Mononuclear cell (primary cell): ENCODE results near the gene LPIN3. TPM values are rescaled to one million over a fixed set of nuclear protein-coding genes. Genes with fewer than 3 reads are reported as not detected.
"Not testable (repeated sequence)": the region's sequence is repeated elsewhere in the genome, so short reads cannot be mapped to it uniquely, and the experiment has no call there.

Source experiments
- H3K27me3 ChIP-seq: 2 replicates; pipeline ENCODE4 v1.6.0; 2011; ENCODE audit warnings: low read length, control low read depth; ENCODE audit not compliant: insufficient read depth
- H3K4me1 ChIP-seq: 2 replicates; pipeline ENCODE4 v1.5.1; 2011; ENCODE audit warnings: mild to moderate bottlenecking, low read length, control low read depth; ENCODE audit not compliant: insufficient read depth
- H3K4me3 ChIP-seq: 2 replicates; pipeline ENCODE4 v1.5.1; 2011; ENCODE audit warnings: mild to moderate bottlenecking, low read length, moderate library complexity
- H3K9me3 ChIP-seq: 2 replicates; pipeline ENCODE4 v1.5.1; 2011; ENCODE audit warnings: low read depth, mild to moderate bottlenecking, control low read depth, low read length
- total RNA-seq: library from RNA; depleted of rRNA; stranded (reverse); fragments of >200 nt; gene quantifications from one replicate; pipeline ENCODE4 v1.2.3, GENCODE V29; 2012

LPIN3 gene
- 0.10 TPM for total RNA-seq

- Histone ChIP-seq H3K9me3 (no peaks in the 10 kb centered on the region), H3K27me3 (peaks cover 6% of the 10 kb centered on the region), H3K4me3 (peak within 1 kb of the TSS; percentile 6), H3K4me1 (peaks cover 14% of the 10 kb centered on the region)
Observed at GRCh38 chr20:41340327-41341055, at the start of gene LPIN3. LPIN3 (plus strand) TSS chr20:41340821; CDS start chr20:41345804, 4,983 bp downstream.

- Histone ChIP-seq H3K4me3 (no peak overlapping the region), H3K9me3 (no peaks in the 10 kb centered on the region), H3K4me1 (peaks cover 18% of the 10 kb centered on the region), H3K27me3 (no peaks in the 10 kb centered on the region)
Observed at GRCh38 chr20:41293269-41294037, 47.2 kb upstream of the LPIN3 start.

- Histone ChIP-seq H3K4me3 (no peak overlapping the region), H3K9me3 (no peaks in the 10 kb centered on the region), H3K4me1 (peaks cover 5% of the 10 kb centered on the region), H3K27me3 (no peaks in the 10 kb centered on the region)
Observed at GRCh38 chr20:41299899-41300298, 40.7 kb upstream of the LPIN3 start.

GRCh38 chr20:41300383-41300782, 40.2 kb upstream of the LPIN3 start:
- H3K4me1 ChIP-seq = peaks cover 5% of the 10 kb centered on the region
- H3K4me3 ChIP-seq = no peak overlapping the region
- H3K9me3 ChIP-seq = no peaks in the 10 kb centered on the region
- no peaks in the 10 kb centered on the region for H3K27me3 ChIP-seq

- H3K27me3 ChIP-seq = no peaks in the 10 kb centered on the region
- peaks cover 5% of the 10 kb centered on the region for H3K4me1 ChIP-seq
- no peaks in the 10 kb centered on the region for H3K9me3 ChIP-seq
- no peak overlapping the region for H3K4me3 ChIP-seq
Observed at GRCh38 chr20:41300886-41301285, 39.7 kb upstream of the LPIN3 start.

GRCh38 chr20:41304002-41304401, 36.6 kb upstream of the LPIN3 start:
- H3K4me1 ChIP-seq = peaks cover 15% of the 10 kb centered on the region
- H3K27me3 ChIP-seq = no peaks in the 10 kb centered on the region
- H3K9me3 ChIP-seq = no peaks in the 10 kb centered on the region
- no peak overlapping the region for H3K4me3 ChIP-seq

GRCh38 chr20:41304424-41305079, 36.1 kb upstream of the LPIN3 start:
- Histone ChIP-seq H3K9me3 (no peaks in the 10 kb centered on the region), H3K4me1 (peaks cover 18% of the 10 kb centered on the region), H3K27me3 (no peaks in the 10 kb centered on the region), H3K4me3 (no peak overlapping the region)

GRCh38 chr20:41306061-41306727, 34.4 kb upstream of the LPIN3 start:
- Histone ChIP-seq H3K4me3 (no peak overlapping the region), H3K9me3 (no peaks in the 10 kb centered on the region), H3K27me3 (no peaks in the 10 kb centered on the region), H3K4me1 (peaks cover 18% of the 10 kb centered on the region)

GRCh38 chr20:41307021-41307420, 33.6 kb upstream of the LPIN3 start:
- H3K9me3 ChIP-seq = no peaks in the 10 kb centered on the region
- H3K27me3 ChIP-seq = no peaks in the 10 kb centered on the region
- H3K4me1 ChIP-seq = peaks cover 18% of the 10 kb centered on the region
- H3K4me3 ChIP-seq = no peak overlapping the region

GRCh38 chr20:41308290-41308711, 32.3 kb upstream of the LPIN3 start:
- peaks cover 18% of the 10 kb centered on the region for H3K4me1 ChIP-seq
- H3K9me3 ChIP-seq = no peaks in the 10 kb centered on the region
- no peaks in the 10 kb centered on the region for H3K27me3 ChIP-seq
- H3K4me3 ChIP-seq = no peak overlapping the region

GRCh38 chr20:41308726-41309413, 31.8 kb upstream of the LPIN3 start:
- Histone ChIP-seq H3K9me3 (no peaks in the 10 kb centered on the region), H3K27me3 (no peaks in the 10 kb centered on the region), H3K4me3 (no peak overlapping the region), H3K4me1 (peaks cover 18% of the 10 kb centered on the region)

GRCh38 chr20:41309817-41310216, 30.8 kb upstream of the LPIN3 start:
- Histone ChIP-seq H3K9me3 (no peaks in the 10 kb centered on the region), H3K4me1 (peaks cover 12% of the 10 kb centered on the region), H3K27me3 (no peaks in the 10 kb centered on the region), H3K4me3 (no peak overlapping the region)

GRCh38 chr20:41312009-41312408, 28.6 kb upstream of the LPIN3 start:
- H3K27me3 ChIP-seq, H3K4me3 ChIP-seq, H3K9me3 ChIP-seq: not testable (repeated sequence)
- H3K4me1 ChIP-seq = peaks cover 19% of the 10 kb centered on the region

- no peaks in the 10 kb centered on the region for H3K27me3 ChIP-seq
- H3K4me1 ChIP-seq = peaks cover 12% of the 10 kb centered on the region
- no peaks in the 10 kb centered on the region for H3K9me3 ChIP-seq
- no peak overlapping the region for H3K4me3 ChIP-seq
Observed at GRCh38 chr20:41314386-41314785, 26.2 kb upstream of the LPIN3 start.
